ENCODE data around the gene DNAI2.

GRCh38 chr17:74226252-74226651, 47.8 kb upstream of the DNAI2 start:
- no peak for TF ChIP-seq YY1 (IDR thresholded peaks at IDR 0.05; ENCODE audit: low read depth)
- no peak for TF ChIP-seq REST (IDR thresholded peaks at IDR 0.05; ENCODE audit: low read depth)
- TF ChIP-seq EGR1 (IDR thresholded peaks at IDR 0.05) = no peak
- no peak for TF ChIP-seq CEBPB (IDR thresholded peaks at IDR 0.05)

Data from Ishikawa (cell line).